Retinal pigment epithelial cell (primary cell): ENCODE data around the gene PHRF1.

Experiments
- DNase-seq: peaks from one replicate; pipeline ENCODE4 v3.0.0-alpha.2; 2010; ENCODE audit warnings: low read depth
- H3K4me3 ChIP-seq: 2 replicates; pipeline ENCODE4 v1.5.1; 2011; ENCODE audit warnings: mild to moderate bottlenecking, low read length, control low read depth, moderate library complexity
- TF ChIP-seq, protein P1 (sequence below): conservative IDR thresholded peaks from 2 replicates; pipeline ENCODE4 v1.5.1; 2011; ENCODE audit warnings: low read depth, low read length, control low read depth, inconsistent platforms

Gene PHRF1

DNA sequence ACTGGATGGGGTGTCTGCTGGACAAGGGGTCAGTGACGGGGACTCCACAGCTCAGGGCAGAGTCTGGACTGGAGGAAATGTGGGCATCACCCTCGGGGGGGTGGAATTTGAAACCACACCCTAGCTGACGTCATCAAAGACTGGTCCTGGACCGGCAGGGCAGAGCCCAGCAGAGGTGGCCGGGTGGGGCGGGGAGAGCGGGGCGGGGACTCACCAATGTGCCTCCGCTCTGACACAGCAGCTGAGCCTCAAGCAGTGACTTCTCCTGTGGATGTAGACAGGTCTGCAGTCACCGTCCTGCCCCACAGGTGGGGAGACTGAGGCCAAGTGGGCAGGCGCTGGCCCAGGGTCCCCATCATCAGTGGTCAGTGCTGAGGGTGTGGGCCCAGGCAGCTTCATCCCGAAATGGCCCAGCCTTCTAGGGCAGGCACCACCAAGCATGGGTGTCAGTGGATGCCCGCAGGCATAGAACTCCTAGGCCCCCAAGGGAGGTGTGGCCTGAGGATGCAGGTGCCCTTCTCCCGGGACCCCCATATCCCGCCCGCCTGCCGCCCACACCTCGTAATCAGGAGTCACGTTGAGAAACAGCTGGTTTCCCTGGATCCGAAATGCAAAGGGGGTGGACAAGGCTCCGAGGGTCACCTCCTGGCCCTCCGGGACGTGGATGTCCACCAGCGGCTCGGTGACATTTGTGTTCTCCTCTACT is 47.9 kb downstream of the PHRF1 start:
- TF ChIP-seq, protein P1, sequence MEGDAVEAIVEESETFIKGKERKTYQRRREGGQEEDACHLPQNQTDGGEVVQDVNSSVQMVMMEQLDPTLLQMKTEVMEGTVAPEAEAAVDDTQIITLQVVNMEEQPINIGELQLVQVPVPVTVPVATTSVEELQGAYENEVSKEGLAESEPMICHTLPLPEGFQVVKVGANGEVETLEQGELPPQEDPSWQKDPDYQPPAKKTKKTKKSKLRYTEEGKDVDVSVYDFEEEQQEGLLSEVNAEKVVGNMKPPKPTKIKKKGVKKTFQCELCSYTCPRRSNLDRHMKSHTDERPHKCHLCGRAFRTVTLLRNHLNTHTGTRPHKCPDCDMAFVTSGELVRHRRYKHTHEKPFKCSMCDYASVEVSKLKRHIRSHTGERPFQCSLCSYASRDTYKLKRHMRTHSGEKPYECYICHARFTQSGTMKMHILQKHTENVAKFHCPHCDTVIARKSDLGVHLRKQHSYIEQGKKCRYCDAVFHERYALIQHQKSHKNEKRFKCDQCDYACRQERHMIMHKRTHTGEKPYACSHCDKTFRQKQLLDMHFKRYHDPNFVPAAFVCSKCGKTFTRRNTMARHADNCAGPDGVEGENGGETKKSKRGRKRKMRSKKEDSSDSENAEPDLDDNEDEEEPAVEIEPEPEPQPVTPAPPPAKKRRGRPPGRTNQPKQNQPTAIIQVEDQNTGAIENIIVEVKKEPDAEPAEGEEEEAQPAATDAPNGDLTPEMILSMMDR: no peak
- H3K4me3 ChIP-seq: no peak overlapping the region
- no peak for DNase-seq

DNA sequence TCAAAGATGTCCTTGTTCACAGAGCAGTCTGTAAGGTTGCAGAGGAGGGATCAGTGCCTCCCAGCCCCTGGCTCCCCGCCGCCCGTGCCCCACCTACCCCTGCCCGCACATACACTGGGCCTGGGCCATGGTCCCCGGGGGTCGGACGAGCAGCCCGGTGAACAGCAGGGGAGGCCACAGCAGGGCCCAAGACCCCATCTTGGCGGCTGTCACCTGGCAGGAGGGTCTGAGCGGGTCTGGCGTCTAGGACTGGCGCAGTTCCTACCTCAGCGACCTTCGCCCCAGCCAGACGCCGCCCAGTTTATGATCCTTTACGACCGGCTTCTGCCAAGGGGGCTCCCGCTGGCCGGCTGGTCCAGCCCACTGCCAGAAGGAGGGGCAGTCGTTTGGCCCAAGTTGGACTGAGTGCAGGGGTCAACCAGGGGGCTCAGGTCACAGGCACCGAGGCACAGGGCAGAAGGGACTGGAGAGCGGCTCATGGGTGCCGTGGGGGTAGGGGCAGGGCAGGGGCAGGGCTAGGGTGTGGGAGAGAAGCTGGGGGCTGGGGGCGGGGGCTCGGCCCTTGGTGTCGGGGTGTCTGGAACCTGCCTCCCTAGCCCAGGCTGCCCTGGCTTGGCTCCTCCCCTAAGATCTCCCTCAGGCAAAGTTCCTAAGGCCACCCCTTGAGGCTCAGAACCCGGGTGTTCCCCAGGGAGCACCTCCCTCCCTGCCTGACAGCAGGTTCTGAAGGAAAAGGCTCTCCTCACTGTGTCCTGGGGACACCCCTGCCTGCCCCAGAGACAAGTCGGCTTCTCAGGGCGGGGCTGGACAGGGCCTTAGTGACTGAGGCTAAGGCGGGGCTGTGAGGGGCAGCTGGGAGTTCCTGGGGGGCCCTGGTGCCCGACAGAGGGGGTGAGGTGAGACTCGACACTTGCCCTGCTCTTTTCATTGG is 48.7 kb downstream of the PHRF1 start, which contains the start of gene CDHR5:
Gene CDHR5, minus strand, starts transcription at position 251 of the 931 bp plus-strand sequence. Its CDS starts 53 bp downstream, at position 198.
- TF ChIP-seq, protein P1: no peak
- DNase-seq: no peak
- H3K4me3 ChIP-seq: no peak within 1 kb of the TSS

DNA sequence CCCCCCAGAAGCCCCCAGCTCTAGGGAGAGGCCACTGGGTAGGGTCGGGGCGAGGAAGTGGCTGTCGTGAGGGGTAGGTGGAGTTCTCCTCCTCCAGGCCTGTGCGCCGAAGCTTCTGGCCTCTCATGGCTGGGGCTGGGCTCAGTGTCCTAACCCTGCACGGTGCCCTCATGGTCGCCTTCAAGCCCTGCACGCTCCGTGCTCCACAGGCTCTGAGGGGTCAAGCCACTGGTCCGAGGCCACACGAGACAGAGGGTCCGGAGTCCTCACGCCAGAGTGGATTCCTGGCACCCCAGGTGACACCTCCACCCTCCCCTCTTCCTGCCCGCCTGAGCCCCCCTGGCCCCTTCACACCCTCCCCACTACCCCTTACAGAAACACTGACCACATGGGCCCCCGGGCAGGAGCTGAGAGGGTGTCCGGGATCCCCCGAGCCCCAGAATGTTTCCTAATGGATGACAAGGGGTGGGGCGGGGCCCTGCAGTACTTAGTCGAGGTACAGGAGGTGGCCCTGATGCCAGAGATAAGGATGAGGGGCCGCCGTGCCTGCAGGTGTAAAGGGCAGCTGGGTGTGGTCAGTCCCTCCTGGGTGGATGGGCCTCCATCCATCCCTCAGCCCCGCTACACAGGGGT is 49.5 kb downstream of the PHRF1 start:
- TF ChIP-seq, protein P1: no peak
- DNase-seq: no peak
- H3K4me3 ChIP-seq: no peak overlapping the region

DNA sequence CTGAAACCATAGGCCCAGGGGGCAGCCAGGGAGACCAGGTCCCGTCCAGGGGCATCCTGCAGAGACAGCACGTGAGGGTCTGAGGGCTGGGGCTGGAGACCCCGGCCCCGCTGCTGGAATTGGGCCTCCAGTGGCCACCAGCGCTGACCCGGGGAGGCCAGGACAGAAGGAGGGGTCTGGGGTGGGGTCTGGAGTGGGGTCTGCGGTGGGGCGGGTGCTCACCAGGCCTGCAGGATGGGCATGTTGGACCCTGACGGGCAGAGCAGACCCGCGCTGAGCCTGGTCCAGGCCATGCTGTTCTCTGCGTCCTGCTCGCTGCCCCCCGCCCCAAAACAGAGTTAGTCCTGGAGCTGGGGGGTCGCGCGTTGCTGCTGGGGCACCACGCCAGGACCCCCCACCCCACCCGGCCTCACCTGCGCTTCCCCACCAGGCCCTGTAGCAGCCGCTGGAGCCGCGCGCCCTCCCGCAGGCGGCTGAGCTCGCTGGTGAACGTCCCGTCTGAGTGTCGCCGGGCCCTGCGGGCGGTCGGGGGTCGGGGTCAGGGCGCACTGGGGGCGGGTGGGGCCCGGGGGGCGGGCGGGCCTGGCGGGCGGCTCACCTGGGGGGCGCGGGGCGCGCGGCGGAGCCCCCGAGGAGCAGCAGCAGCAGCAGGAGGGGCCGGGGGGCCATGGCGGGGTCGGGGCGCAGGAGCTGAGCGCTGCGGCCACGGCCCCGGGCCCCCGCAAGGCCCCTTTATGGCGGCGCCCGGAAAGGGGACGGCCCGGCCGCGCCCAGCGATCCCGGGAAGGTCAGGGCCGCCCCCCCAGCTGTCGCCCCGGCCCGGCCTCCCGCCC is 50.4 kb downstream of the PHRF1 start, which contains the start of gene SCT:
Gene SCT, minus strand, starts transcription at position 707 of the 833 bp plus-strand sequence. Its CDS starts 38 bp downstream, at position 669.
- TF ChIP-seq, protein P1: no peak
- DNase-seq: no peak
- no peak within 1 kb of the TSS for H3K4me3 ChIP-seq

DNA sequence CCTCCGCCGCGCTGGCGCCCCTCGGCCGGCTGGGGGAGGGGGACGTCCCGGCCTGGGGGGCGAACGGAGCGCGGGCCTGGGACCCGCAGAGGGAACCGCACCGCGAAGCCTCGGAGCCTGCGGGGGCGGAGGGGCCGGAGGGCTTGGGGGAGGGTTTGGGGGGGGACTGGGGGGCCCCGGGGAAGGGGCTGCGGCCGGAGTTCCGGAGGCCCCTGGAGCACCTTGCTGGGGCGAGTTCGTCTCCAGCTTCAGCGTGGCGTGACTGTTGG is 51.0 kb downstream of the PHRF1 start:
- no peak for DNase-seq
- TF ChIP-seq, protein P1: no peak
- H3K4me3 ChIP-seq: no peak overlapping the region

DNA sequence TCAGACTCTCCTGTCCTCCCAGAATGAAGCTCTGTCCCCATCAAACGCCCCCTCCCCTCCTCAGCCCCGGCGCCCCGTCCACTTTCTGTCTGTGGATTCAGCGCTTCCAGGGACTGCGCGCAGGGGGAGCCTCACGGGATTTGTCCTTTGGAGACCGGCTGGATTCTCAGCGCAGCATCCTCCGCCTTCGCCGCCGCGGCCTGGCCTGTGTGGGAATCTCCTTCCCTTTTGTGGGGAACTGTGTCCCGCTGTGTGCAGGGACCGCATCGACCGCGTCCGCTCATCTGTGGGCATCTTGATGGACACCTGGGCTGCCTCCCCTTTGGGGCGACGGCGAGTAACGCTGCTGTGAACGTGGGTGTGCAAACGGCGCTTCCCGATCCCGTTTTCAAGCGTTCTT is 51.8 kb downstream of the PHRF1 start:
- no peak for DNase-seq
- TF ChIP-seq, protein P1: no peak
- no peak overlapping the region for H3K4me3 ChIP-seq
